ENCODE results near the gene PXDN. TPM values are rescaled to one million over a fixed set of nuclear protein-coding genes. Genes with fewer than 3 reads are reported as not detected.
A peak's percentile ranks its signal among the peaks of the same experiment; 100 is the strongest.

Gene PXDN
- total and polyA plus RNA-seq, 2 of the 13 experiments (the other 11 are each of a cell fraction or from before 2014, with no cell fraction given): not detected

DNA sequence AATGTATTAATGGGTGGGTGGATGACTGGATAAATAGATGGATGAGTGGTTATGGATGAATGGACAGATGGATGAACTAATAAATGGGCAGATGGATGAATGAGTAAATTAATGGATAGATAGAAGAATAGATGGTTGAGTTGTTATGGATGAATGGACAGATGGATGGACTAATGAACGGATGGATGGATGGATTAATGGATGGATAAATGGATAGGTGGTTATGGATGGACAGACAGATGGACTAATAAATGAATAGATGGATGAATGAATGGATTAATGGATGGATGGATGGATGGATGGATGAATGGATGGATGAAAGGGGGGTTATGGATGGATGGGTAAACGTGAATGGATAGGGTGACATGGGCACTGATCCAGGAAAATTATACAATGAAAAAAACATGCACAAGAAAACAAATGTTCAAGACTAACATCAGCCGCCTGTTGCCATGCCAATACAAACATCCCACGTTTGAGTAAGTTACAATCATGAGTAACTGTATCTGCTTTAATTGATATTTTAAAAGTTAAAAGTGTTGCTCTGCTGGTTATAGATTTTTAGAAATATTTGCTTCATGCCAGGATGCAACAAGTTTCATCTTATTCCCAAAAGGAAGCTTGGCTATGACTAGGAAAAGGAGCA lies 20.8 kb downstream of the PXDN start:
- intact Hi-C loops (cut with micrococcal nuclease; ENCODE audit: unreplicated experiment): no loop called here
- H3K27ac ChIP-seq (ENCODE audit: extremely low read length, insufficient read depth, low read length): no peak overlapping the region

DNA sequence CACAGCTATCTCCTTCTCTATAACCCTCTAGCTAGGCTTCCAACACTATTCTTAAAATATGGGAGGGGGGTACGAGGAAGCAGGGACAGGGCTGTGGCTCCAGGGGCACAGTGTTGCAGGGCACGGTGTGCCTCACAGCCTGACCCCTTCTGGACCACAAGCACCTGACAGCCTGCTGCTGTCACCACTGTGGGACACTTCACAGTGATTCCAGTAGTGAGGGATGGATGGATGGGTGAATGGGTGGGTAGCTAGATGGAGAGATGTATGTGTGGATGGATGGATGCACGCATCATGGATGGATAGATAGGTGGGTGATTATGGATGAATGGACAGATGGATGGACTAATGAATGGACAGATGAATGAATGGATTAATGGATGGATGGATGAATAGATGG lies 21.6 kb downstream of the PXDN start:
- intact Hi-C loops (cut with micrococcal nuclease; ENCODE audit: unreplicated experiment): no loop called here
- ChIA-PET POLR2A (no interaction called here), CTCF (ENCODE audit: low intra/inter-chr PET ratio, low total read pairs) (no interaction called here)
- no peak for FAIRE-seq
- Histone ChIP-seq H3K4me1 (ENCODE audit: insufficient read depth, low read length) (no peaks in the 10 kb centered on the region), H3K27me3 (ENCODE audit: control insufficient read depth in 1 of 2, insufficient read depth in 2 of 2, low read length in 2 of 2) (0 out of 5 replicates have a peak, but pooled peaks cover 0 to 1% of the 10 kb centered on the region in 2 experiments), H3K9me3 (ENCODE audit: low read length) (no peaks in the 10 kb centered on the region), H3K9ac (ENCODE audit: insufficient read depth, low read depth, low read length) (no peak overlapping the region), H3K79me2 (ENCODE audit: insufficient read depth, low read length) (no peaks in the 10 kb centered on the region), H2AFZ (ENCODE audit: low read length) (no peak overlapping the region), H3K27ac (ENCODE audit: extremely low read length, insufficient read depth, low read length) (no peak overlapping the region), H4K20me1 (ENCODE audit: insufficient read depth, low read length) (no peaks in the 10 kb centered on the region), H3K4me3 (replicated peaks in 1 of 3; ENCODE audit: insufficient read depth in 1 of 3, low read depth in 2 of 3, low read length in 3 of 3) (no peak overlapping the region), H3K4me2 (ENCODE audit: low read depth, low read length) (no peak overlapping the region), H3K36me3 (replicated peaks in 1 of 2; ENCODE audit: control insufficient read depth in 1 of 2, insufficient read depth in 2 of 2, low read length in 2 of 2) (no peaks in the 10 kb centered on the region)
- in situ Hi-C loops (cut with HindIII; ENCODE audit: extremely low pct_ligation_motif_present, low pct_unique_long_range_greater_than_20kb): no loop called here
- ATAC-seq: no peak
- 2% methylated on average over 3 of the region's 3 CpGs for WGBS (ENCODE audit: low lambda C conversion rate)
- no peak for TF ChIP-seq KLF11 (CRISPR knock-in tag; IDR thresholded peaks at IDR 0.05)
- no peak for TF ChIP-seq PAF1 (CRISPR knock-in tag; IDR thresholded peaks at IDR 0.05)
- TF ChIP-seq ZHX1 (CRISPR knock-in tag; IDR thresholded peaks at IDR 0.05; ENCODE audit: low read depth): no peak
- BruUV-seq (replicated peaks): no TSS peak
- DNase-seq (ENCODE audit: low spot score): no peak

More for the DNA sequence above, 20.8 kb downstream of the PXDN start:
- WGBS (ENCODE audit: low lambda C conversion rate): 7% methylated on average over 4 of the region's 4 CpGs
- in situ Hi-C loops (cut with HindIII; ENCODE audit: extremely low pct_ligation_motif_present, low pct_unique_long_range_greater_than_20kb): no loop called here
- no peak overlapping the region for H3K9ac ChIP-seq (ENCODE audit: insufficient read depth, low read depth, low read length)
- BruUV-seq (replicated peaks): no TSS peak
- H3K36me3 ChIP-seq (replicated peaks in 1 of 2; ENCODE audit: control insufficient read depth in 1 of 2, insufficient read depth in 2 of 2, low read length in 2 of 2): no peaks in the 10 kb centered on the region
- H3K27me3 ChIP-seq (ENCODE audit: control insufficient read depth in 1 of 2, insufficient read depth in 2 of 2, low read length in 2 of 2): peaks cover 3 to 6% of the 10 kb centered on the region in 2 experiments; a peak in 3 of 5 replicates
- ATAC-seq (no peak), DNase-seq (ENCODE audit: low spot score) (no peak), FAIRE-seq (no peak)
- H3K4me2 ChIP-seq (ENCODE audit: low read depth, low read length): no peak overlapping the region
- no peaks in the 10 kb centered on the region for H3K79me2 ChIP-seq (ENCODE audit: insufficient read depth, low read length)
- H2AFZ ChIP-seq (ENCODE audit: low read length): no peak overlapping the region
- TF ChIP-seq DNMT1 (CRISPR knock-in tag; IDR thresholded peaks at IDR 0.05): no peak
- TF ChIP-seq PLRG1 (conservative IDR thresholded peaks at IDR 0.05): 0 out of 2 replicates have a peak, but pooled peaks have one; percentile 5
- TF ChIP-seq FOXA1 (IDR thresholded peaks at IDR 0.05): 0 out of 2 replicates have a peak, but pooled peaks have one; percentile 2
- no peak for TF ChIP-seq FOXA1 (CRISPR knock-in tag; IDR thresholded peaks at IDR 0.05)
- H3K4me1 ChIP-seq (ENCODE audit: insufficient read depth, low read length): no peaks in the 10 kb centered on the region
- CTCF ChIA-PET (ENCODE audit: low intra/inter-chr PET ratio, low total read pairs): no interaction called here
- POLR2A ChIA-PET: no interaction called here
- H3K4me3 ChIP-seq (replicated peaks in 1 of 3; ENCODE audit: insufficient read depth in 1 of 3, low read depth in 2 of 3, low read length in 3 of 3): no peak overlapping the region
- no peaks in the 10 kb centered on the region for H4K20me1 ChIP-seq (ENCODE audit: insufficient read depth, low read length)
- H3K9me3 ChIP-seq (ENCODE audit: low read length): no peaks in the 10 kb centered on the region
